Hippocampal formation (tissue), 2 donors: ENCODE data around the gene ERFE.
"Not testable (repeated sequence)": the region's sequence is repeated elsewhere in the genome, so short reads cannot be mapped to it uniquely, and the experiment has no call there.

Experiments
- DNase-seq, 2 donors: peaks; one replicate each; lab custom pipeline; 2025; lab: John Stamatoyannopoulos, UW

The ERFE gene

GRCh38 chr2:238158509-238159070 lies at the start of gene ERFE:
TSS of gene ERFE (plus strand) at chr2:238158970. CDS start at chr2:238159008, 38 bp downstream.
- DNase-seq, result no peak

- no peak for DNase-seq
These were observed 45.2 kb upstream of the ERFE start for GRCh38 chr2:238113611-238114010.

GRCh38 chr2:238114331-238114841 lies 44.4 kb upstream of the ERFE start:
- DNase-seq, result no peak

GRCh38 chr2:238114851-238115660 lies 43.7 kb upstream of the ERFE start:
- no peak for DNase-seq

GRCh38 chr2:238115709-238116108 lies 43.1 kb upstream of the ERFE start:
- not testable (repeated sequence) for DNase-seq

- no peak for DNase-seq
These were observed 42.2 kb upstream of the ERFE start for GRCh38 chr2:238116298-238117198.

GRCh38 chr2:238117199-238118154 lies 41.3 kb upstream of the ERFE start:
- DNase-seq, result no peak

GRCh38 chr2:238119756-238120462 lies 38.9 kb upstream of the ERFE start:
- DNase-seq, result no peak

GRCh38 chr2:238120463-238121298 lies 38.1 kb upstream of the ERFE start:
- no peak for DNase-seq

GRCh38 chr2:238121511-238122286 lies 37.1 kb upstream of the ERFE start:
- DNase-seq, result no peak

GRCh38 chr2:238122287-238123217 lies 36.2 kb upstream of the ERFE start:
- DNase-seq, result no peak

GRCh38 chr2:238123218-238123971 lies 35.4 kb upstream of the ERFE start:
- DNase-seq, result no peak

- no peak for DNase-seq
These were observed 34.7 kb upstream of the ERFE start for GRCh38 chr2:238123991-238124470.

GRCh38 chr2:238124488-238125126 lies 34.2 kb upstream of the ERFE start:
- no peak for DNase-seq

GRCh38 chr2:238125127-238125885 lies 33.5 kb upstream of the ERFE start:
- DNase-seq, result no peak
